GM19023 (cell line): ENCODE results near the gene SPRR1A.

Experiments used
- ATAC-seq: cut with Tn5 transposase; IDR thresholded peaks from one replicate; pipeline ENCODE4 v1.9.1; 2021; ENCODE audit warnings: mild to moderate bottlenecking, moderate library complexity; ENCODE audit not compliant: unreplicated experiment

The SPRR1A gene

GRCh38 chr1:152983743-152984142, at the start of gene SPRR1A:
Gene SPRR1A (plus strand): TSS chr1:152984081. CDS start chr1:152985231, 1,150 bp downstream.
- ATAC-seq: no peak

DNA sequence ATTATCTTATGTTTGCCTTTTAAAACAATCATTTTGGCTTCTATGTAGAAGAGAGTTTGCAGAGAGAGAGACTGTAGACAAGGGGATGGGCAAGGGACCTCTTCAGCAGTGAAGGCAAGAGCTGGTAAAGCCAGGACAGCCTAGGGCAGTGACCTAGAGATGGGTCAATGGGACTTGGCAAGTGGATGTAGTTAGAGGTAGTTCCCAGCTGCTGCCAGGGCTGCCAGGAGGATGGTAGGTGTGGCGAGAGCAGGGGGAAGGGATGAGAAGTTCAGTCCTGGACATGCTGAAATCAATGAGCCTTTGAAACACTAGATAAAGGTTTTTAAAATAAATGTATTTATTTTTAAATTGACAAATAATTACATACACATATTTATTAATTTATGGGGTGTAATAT, 43.3 kb upstream of the SPRR1A start:
- ATAC-seq: no peak

- no peak for ATAC-seq
Measured at GRCh38 chr1:152941037-152941711, 42.7 kb upstream of the SPRR1A start.

- no peak for ATAC-seq
Measured at GRCh38 chr1:152942161-152942560, 41.7 kb upstream of the SPRR1A start.

DNA sequence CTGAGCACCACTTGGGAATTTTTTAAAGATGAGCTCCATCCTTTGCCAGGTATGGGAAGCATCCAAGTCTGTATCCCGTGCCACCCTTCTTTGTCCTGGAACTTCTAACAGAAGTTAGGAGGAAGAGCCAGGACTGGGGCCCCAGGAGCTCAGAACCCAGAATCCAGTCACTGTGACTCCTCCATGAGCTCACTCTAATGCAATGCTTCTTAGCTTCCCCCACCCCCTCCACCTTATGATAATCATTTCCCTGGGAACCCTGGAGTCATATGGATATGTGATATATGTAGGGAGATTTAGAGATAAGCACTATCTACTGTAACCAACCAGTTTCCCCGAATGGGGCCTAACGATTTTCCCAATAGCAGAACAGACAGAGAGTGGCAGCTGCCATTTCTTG, 37.6 kb upstream of the SPRR1A start:
- ATAC-seq: no peak

- no peak for ATAC-seq
Measured at GRCh38 chr1:152946651-152947256, 37.1 kb upstream of the SPRR1A start, which contains the start of gene SPRR5. Gene SPRR5 (plus strand): TSS chr1:152947206. CDS start chr1:152948555, 1,349 bp downstream.

- ATAC-seq: no peak
Measured at GRCh38 chr1:152951711-152952110, 32.2 kb upstream of the SPRR1A start.

DNA sequence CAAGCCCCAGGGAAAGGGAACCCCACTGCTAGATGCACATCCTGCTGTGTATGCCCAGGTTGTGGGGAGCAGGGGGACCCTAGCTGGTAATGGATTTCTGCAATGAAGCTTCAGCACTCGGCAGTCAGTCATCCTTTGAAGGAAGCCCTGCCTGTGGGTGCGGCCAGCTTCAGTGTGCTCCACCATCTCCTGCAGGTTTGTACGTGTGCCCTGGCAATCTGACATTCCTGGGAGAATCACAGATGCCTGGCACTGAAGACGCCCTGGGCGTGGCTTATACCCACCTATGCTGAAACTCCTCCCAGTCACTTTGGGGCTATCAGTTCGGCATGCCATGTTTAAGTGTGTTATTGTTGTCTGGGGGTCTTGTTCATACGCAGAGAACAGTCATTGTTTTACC, 30.1 kb upstream of the SPRR1A start:
- no peak for ATAC-seq

GRCh38 chr1:152954436-152954835, 29.4 kb upstream of the SPRR1A start:
- ATAC-seq: no peak

DNA sequence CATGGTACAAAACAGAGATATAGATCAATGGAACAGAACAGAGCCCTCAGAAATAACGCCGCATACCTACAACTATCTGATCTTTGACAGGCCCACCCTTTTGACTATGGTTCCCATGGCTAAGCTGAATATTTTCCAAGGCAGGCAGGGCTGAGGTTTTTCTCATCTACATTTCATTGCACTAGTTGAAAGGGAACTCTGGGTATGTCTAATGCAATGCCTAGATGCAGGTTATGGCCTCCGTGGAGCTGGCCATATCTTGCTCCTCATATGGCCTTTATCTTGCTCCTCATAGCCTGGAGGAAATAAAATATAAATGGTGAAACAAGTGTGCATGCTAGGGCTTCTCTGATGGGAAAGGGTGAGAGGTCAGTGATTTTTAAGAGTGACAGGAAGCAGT, 26.3 kb upstream of the SPRR1A start:
- no peak for ATAC-seq

DNA sequence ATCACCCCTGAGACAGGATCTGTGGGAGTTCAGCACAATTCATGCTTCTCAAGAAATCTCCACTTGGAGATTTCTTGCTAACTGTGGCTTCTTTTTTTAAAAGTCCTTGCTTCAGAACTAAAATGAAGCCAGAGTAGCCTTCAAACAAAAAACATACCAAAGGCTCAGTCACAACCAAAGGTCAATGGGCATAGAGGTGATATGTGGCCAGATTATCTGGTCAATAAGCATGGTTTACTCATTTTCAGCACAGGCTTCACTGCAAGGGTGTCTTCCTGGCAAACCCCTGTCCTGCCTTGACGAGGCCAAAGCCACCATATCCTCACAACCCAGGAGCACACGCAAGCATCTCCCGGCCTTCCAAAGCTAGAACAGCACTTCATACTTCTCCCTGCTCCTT, 24.6 kb upstream of the SPRR1A start:
- no peak for ATAC-seq

DNA sequence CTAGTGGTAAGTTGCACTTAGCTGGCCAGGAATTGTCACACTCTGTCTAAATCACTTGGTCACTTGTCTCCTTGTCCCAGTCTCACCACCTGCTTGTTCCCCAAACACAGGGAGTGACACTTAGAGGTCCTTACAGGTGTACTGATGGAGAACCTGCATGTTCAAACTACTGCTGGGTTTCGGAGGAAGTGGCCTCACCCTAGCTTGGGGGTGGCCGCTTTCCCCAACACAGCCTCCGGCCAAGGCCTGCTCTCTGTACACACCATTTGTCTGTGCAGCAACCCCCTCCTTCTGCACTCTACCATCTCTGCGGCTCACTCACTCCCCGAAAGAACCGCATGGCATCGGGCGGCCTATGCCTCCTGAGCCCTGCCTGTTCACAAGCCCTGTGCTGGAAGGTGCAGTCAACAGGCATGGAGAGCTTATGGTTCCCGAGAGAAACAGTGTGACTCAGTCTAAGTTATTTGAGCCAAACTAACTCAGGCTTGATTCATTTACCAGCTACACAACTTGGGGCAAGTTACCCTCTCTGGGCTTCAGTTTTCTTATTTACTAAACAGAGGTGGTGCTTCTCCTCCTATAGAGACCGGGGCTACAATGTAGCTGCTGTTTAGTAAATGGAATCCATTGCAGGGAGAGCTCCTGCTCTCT, 24.0 kb upstream of the SPRR1A start:
- ATAC-seq: no peak

DNA sequence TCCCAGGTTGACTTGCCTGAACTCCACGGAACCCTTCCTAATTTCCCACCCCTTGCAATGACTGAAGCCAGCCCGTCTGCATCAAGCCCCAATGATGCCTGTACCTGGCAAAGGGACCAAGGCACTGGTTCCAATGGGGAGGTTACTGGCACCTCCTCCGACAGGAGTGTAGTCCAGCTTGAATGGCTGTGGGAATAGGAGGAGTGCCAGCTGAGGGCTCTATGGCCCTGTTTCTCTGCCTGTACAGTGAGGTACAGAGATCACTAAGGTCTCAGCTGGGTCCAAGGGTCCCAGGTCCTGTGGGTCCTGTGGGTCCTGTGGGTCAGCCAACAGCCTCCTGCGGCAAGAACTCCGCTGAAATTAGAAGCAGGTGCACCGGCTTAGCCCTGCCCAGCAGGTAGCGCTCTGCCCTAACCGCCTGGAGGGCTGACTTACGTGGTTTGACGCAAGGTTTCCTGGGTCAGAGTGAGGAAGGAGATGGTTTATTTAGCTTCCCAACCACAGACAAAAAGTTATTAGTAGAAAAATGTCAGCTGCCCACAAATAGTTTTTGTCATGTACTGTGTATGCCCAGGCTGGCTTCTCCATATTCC, 23.3 kb upstream of the SPRR1A start:
- no peak for ATAC-seq

DNA sequence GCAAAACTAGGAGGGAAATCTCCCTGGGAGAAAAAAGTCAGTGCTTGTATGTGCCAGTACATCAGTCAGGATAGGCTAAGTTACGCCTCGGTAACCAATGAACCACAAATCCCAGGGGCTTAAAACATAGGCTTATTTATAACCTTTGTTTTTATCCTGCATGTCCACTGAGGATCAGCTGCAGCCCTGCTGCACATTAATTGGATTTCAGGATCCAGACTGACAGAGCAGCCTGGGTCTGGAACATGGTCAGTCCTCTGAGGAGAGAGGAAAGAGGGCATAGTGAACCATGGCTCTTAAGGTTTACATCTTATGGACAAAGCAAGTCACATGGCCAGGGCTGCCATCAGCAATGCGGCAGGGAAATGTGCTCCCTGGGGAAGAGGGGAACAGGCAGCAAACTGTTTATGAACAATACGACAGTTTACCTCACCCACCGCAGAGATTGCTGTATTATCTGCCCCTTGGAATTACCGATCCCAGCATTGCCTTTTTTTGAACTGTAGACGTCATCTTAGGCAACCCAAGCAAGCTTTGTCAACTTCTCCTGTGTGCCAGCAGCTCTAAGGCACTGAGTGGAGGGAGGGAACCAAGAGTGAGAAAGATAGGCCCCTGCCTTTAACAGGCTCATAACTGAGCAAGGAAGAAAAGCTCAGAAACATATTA, 22.5 kb upstream of the SPRR1A start:
- ATAC-seq: no peak

GRCh38 chr1:152962876-152963415, 20.9 kb upstream of the SPRR1A start:
- no peak for ATAC-seq

DNA sequence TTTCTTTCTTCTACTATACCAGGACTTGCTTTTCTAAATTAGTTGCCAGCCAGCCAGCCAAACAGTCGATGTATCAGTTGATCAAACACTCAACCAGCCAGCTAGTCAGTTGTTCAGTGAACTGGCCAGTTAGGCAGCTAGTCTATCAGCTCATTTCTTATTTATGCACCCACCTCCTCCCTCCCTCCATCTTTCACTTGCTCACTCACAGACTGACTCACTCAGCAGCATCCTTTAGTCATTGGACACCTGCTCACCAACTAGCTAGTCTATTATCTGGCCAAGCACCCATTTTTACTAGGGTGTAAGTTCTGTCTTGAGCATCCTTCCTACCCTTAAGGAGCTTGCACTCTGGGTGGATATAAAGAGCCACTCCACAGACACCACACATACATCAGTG, 19.3 kb upstream of the SPRR1A start:
- ATAC-seq: no peak

DNA sequence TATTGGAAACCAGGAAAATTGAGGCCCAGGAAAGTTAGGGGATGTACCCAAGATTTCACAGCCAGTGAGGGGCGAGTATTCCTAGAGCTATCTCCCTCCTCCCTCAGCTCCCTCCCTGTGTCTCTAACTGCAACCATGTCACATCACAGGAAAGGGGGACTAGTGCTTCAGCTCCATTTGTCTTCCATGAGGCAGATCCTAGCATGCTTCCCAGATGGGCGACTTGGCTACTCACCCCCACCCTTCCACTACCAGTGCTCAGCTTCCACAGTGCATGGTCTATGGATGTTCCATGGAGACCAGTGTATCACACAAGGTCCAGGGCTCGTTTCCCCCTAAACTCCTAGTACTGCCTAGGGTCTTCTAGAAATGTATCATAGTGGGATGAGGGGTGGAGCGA, 18.0 kb upstream of the SPRR1A start:
- ATAC-seq: no peak

- ATAC-seq: no peak
Measured at GRCh38 chr1:152967201-152967600, 16.7 kb upstream of the SPRR1A start.

DNA sequence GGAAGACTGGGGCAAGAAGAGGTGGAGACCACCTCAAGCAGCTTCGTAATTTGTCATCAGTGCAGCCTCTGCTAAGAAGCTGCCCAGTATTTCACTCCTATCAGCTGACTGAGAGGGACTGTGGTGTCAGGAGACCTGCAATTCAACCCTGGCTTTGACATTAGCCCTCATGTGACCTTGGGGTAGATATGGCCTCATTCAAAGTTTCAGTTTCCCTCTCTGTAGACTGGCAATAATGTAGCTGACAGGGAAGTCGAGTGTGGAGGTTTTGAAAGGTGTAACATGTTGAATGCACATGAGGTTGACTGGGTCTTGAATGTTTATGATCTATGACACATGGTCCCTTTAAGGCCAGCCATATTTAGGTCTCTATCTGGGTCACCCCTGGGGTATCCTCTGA, 15.6 kb upstream of the SPRR1A start:
- peak; percentile 81 for ATAC-seq

DNA sequence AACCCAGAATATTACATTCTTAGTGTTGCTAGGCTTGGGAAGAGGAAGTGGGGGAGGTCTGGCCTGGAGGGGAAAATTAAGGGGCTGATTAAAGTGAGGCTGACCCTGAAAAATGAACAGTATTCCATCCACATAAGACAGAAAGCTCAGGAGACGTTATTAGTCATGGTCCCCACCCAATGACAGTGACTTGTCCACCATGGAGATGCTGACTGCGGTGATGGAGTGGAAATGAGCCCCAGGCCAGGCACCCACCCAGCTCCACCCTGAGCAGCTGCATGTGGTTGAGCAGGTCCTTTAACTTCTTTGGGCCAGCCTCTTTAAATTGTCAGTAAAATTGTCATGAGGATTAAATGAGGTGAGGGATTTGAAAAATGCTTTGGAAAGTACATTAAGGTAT, 14.8 kb upstream of the SPRR1A start:
- no peak for ATAC-seq

- no peak for ATAC-seq
Measured at GRCh38 chr1:152970495-152970894, 13.4 kb upstream of the SPRR1A start, which contains the start of gene SPRR4. Gene SPRR4 (plus strand): TSS chr1:152970648. CDS start chr1:152971891, 1,243 bp downstream.
